Measurements from ENCODE around the gene GTF2A1L.
"Not testable (repeated sequence)": the region's sequence is repeated elsewhere in the genome, so short reads cannot be mapped to it uniquely, and the experiment has no call there.

GTF2A1L gene, protein sequence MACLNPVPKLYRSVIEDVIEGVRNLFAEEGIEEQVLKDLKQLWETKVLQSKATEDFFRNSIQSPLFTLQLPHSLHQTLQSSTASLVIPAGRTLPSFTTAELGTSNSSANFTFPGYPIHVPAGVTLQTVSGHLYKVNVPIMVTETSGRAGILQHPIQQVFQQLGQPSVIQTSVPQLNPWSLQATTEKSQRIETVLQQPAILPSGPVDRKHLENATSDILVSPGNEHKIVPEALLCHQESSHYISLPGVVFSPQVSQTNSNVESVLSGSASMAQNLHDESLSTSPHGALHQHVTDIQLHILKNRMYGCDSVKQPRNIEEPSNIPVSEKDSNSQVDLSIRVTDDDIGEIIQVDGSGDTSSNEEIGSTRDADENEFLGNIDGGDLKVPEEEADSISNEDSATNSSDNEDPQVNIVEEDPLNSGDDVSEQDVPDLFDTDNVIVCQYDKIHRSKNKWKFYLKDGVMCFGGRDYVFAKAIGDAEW

DNA sequence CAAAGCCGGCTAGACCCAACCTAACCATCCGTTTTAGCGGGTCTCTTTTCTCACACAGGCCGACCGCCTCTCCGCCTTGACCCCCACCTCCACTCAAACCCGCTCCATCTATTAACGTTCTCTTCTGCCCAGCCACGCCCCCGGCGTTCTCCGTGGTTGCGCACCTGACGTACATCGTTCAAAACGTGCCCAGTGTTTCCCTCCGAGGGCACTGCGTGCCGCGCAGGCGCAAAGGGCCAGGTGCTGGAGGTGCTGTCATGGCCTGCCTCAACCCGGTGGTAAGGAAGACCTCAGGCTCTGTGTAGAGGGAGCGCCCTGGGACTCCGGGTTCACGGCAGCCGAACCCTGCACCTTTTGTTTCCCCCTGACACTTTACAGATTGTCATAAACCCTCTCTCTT is at the start of gene GTF2A1L:
Gene GTF2A1L, plus strand, starts transcription at position 239 of the 400 bp plus-strand sequence. Its CDS starts 19 bp downstream, at position 258.
- no peak for DNase-seq

DNA sequence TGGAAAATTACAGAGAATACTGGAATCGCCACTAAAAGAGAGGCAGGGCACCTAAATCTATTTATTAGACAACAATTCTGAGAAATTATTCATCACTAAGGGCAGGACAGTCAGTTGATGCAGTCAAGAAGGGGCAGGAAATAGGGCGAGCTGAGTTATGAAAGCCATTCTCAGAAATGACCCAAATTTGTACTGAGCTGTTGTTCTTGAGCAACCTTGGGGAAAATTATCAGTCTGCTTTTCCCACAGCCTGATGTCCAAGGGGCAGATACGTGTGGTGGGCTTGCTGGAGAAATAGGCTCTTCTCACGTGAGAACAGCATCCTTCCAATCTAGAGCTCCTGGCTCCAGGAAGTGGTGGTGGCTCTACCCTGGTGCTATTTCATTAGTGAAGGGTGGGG is 49.1 kb upstream of the GTF2A1L start:
- no peak for DNase-seq

DNA sequence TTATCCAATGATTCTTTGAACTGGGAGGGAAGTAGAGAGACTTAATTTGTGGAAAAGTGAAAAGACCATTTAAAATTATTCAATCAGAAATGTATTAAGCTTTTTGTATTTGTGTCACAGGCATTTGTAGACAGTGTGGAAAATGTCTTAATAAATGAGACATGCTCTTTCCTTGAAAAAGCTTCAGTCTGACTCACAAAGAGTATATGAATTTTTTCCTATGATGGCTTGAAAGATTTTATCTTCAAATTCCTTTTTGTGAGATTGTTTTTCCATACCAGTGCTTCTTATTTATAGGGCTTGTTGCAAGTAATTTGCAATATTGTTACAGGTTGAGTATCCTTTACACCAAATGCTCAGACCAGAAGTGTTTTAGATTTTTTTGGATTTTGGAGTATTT is 48.2 kb upstream of the GTF2A1L start:
- no peak for DNase-seq

DNA sequence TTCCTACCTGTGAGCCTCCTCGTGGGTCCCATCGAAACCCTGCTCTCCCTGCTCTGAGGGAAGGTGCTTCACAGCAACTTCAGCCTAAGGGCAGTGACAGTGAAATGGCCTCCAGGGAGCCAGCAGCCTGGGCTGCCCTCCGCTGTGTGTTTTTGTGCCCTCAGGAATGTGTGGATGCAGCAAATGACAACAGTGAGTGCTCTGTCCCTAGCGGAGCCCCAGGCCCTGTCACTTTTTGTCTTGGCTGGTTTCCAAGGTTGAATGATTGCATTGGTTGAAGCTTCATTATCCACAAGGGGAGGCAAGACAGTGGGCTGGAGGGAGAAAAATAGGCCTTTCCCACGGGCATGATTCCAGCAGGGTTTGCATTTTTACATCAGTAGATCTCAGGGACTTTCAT is 44.8 kb upstream of the GTF2A1L start:
- no peak for DNase-seq

DNA sequence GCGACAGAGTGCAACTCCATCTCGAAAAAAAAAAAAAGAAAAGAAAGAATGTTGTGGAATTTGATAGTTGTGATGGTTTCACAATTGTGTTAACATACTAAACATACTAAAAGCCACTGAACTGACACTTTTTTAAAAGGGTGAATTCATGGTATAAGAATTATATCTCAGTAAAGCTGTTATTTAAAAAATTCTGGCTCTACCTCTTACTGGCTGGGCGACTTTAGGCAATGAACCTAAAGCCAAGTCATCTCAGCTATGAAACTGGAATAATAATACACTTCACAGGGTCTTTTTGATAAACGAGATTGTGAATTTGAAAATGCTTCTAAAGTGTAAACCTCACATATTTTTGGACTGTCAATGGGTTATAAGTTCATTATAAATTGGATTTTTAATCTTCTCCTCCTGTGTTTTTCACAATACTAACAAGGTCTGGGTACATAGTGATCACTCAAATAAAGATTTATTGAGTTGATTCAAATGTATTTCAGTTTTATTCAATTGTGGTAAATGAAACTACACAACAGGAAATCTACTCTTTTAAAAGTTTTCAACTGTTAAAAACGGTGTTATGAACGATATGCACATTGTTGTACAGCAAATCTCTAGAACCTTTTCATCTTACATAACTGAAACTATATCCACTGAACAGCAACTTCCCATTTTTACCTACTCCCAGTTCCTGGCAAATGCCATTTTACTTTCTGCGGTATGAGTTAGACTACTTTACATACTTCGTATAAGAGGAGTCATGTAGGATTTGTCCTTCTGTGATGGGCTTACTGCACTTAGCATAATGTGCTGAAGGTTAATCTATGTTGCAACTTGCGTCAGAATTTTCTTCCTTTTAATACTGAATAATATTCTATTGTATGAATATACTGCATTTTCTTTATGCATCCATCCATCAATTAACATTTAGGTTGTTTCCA is 43.0 kb upstream of the GTF2A1L start:
- DNase-seq, result no peak

DNA sequence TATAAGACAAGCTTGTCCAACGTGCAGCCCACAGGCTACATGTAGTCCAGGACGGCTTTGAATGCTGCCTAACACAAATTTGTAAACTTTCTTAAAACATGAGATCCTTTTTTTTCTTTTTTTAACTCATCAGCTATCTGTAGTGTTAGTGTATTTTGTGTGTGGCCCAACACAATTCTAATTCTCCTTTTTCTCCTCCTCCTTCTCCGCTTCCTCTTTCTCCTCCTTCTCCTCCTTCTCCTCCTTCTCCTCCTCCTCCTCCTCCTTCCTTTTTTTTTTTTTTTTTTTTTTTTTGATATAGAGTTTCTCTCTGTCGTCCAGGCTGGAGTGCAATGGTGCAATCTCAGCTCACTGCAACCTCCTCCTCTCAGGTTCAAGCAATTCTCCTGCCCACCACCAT is 39.3 kb upstream of the GTF2A1L start:
- DNase-seq, result no peak

DNA sequence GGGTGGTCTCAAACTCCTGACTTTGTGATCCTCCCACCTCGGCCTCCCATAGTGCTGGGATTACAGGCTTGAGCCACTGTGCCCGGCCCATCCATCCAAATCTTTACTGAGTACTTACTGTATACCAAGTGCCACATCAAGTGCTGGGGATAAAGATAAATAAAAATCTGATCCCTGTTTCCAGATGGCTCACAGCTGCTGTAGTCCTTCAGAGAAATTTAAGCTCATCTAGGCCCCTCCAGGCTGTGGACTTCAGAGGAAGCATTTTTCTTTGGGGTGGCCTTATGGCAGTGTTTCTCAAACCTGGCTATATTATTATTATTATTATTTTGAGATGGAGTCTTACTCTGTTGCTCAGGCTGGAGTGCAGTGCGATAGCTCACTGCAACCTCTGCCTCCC is 33.7 kb upstream of the GTF2A1L start:
- DNase-seq, result no peak

DNA sequence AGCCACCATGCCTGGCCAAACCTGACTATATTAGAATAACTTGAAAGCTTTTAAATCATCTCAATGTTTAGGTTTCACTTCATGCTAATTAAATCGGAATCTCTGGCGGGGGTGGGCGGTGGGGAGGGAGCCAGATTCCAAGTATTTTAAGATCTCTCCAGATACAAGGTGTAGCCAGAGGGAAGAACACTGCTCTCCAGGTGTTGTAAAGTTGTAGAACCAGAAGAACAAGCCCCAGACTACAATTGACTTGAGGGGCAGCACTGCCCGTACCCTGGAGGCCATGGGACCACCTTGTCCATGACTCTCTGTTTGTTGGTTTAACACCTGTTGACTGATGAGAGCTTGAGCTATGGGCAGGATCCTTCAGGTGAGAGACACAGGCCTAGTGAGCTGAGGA is 33.1 kb upstream of the GTF2A1L start:
- DNase-seq, result no peak

DNA sequence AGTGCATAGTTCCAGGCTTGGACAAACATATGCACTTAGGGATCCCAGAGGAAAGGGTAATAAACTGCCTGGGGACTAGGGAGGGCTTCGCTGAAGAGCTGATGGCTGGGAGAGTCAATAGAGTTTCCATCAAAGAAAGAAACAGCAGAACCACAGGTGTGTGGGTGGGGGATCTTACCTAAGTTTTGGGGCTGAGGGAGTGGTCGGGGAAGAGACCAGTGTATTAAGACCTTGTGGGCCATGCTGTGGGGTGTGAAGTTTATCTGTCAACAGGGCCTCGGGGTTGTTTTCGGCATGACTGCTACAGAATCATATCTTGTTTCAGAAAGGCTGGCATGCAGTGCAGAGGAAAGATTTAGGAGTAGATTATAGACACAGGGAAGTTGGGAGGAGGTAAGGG is 31.2 kb upstream of the GTF2A1L start:
- DNase-seq, result no peak

DNA sequence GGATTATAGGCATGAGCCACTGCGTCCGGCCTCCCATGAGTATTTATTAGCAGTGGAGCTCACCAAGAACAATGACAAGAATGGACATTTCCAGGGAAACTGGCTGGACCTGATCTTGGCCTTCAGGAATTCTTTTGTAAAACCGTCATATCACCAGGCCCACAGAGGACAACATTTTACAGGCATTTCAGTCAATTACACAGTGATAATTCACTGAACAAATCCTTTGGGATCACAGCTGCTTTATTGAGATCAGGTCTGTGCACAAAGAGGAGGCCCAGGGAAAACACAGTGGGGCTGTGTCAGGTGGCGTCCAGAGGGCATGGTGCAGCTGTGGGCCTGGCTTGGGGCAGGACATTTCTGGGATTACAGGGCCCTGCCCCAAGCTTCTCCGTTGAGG is 30.1 kb upstream of the GTF2A1L start:
- no peak for DNase-seq

DNA sequence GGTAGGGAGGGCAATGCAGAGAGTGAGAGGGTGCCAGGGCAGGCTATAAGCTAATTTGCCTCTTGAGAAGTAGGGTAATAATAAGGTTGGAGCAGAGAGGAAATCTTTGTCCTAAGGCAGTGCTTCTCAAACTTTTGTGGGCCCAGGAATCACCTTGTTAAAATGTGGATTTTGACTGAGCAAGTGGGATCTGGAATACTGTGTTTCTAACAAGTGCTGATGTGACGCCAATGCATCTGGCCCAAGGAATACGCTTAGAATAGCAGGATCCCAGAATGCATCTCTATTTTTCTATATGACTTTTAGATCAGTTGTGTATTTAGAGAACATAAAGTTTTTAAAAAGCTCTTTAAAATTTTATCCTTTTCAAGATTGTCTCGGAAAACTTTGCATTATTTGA is 29.7 kb upstream of the GTF2A1L start:
- DNase-seq, result no peak

DNA sequence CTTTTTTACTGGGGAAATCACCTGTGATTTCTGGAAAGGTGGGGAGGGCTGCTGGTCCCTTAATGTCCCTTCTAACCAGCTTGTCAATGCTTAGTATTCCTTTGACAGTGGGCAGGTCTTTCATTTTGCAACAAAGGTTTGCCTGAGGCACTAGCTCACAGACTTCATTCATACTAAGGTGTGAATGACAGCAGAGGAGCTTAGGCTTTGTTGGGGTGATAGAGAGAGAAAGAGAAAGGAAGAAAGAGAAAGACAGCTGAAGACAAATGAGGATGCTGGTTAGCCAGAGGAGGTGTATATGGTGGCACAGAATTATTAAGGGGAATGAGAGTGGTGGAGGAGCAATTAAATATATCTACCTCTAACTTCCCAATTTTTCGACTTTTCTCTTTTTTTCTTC is 28.9 kb upstream of the GTF2A1L start:
- DNase-seq, result no peak

DNA sequence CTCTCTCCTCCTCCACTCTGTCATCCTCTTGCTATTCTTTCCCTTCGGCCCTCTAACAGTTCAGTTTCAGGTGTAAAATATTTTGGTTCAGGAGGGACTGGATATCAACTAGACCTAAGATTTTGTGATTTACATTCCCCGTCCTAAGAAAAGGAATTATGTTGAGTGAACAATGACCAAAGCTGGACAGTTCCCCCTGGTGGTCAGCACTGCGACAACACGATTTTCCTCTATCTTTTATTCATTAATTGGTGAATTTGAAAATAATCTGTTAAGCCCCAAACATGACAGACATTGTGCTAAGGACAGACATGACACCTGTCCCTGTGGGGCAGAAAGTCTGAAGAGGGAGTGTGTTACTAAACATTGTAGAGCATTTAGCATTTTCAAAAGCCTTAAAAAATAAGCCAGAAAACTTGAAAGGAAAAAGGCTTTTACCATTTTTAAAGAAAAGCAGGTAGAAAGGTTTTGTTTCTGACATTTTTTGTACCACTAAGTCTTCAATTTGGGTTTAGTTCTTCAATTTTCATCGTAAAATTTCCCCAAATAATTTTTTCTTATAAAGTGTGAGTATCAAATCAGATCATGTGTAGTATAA is 28.4 kb upstream of the GTF2A1L start:
- DNase-seq, result no peak

DNA sequence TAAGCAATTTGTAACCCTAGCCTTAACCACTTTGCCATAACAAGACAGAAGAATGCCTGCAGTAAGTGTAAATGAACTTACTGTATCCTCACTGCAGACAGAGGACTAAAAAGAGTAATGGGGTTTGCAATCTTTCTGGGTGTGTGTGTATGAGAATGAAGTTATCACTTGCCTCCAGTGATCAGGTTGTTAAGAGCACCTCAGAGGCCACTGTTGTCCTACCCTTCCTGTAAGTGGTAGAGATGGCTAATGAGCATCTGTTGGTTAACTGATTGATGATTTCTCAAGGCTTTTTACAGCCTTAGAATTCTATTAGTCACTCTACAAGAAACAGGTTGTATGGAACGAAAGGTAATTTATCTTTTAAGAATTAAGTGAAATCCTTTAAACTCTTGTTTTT is 27.6 kb upstream of the GTF2A1L start:
- DNase-seq, result no peak

DNA sequence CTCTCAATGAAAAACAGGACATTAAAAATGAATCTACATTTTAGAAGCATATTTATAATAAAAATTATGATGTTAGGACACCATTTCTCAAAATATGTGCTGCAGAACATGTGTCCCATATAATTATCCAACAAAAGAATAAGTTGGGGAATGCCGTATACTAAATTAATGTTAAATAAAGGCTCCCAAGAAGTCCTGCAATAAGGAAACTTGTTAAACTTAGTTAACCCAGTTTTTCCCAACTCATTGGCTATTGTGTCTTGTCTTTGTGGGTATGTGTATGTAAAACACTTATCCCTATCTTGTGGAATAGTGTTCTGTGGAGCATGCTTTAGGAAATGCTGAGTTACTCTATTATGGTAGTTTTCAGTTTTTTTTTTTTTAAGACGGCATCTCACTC is 25.6 kb upstream of the GTF2A1L start:
- no peak for DNase-seq

DNA sequence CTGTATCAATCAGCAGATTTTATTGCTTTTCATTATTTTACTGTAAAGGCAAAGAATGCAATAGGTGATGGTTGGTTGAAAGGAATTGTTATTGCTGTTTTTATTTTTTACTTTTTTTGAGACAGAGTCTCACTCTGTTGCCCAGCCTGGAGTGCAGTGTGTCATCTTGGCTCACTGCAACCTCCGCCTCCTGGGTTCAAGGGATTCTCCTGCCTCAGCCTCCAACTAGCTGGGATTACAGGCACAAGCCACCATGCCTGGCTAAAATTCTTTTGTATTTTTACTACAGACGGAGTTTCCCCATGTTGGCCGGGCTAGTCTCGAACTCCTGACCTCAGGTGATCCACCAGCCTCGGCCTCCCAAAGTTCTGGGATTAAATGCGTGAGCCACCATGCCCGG is 20.9 kb upstream of the GTF2A1L start:
- not testable (repeated sequence) for DNase-seq

DNA sequence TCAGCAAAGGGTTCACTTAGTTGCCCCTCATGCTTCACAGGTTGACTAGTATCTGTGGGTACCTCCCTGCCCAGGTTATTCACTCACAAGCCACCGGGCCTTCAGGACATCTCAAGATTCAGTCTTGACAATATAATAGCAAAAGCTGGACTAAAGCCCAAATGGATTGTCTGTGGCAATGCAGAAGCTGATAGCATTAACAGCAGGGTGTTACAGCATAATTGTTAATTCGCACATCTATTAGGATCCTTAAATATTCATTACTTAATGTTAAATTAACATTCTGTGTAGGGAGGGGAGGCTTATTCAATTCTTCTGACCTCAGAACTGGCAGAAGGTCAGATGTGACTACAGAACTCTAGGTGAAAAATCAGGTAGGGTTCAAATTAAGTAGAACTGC is 20.2 kb upstream of the GTF2A1L start:
- DNase-seq, result no peak

DNA sequence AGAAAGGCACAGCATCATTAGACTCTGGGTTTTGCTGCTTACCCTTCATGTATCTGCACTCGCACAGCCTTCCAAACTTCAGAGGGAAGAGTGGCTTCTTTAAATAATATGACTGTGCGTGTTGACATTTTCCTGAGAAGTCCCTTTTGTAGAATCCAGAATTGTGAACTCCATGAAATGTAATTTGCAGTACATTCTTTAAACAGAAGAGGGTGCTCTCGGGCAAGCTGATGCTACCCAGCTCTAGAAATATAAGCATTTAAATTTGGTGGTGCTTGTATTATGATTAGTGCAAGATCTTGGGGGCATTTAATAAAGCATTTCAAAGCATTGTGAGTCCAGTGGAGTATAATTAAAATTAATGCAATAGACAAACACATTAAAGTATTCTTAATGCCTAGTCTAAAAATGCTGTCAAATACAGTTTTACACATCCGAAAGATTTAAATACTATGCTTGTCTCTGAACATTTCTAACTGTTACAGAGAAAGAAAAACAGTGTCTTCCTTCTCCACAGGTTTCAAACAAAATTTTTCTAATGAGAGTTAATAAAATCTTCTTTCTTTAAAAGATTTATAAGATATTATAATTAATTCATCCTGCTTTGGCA is 17.3 kb upstream of the GTF2A1L start:
- DNase-seq, result no peak

DNA sequence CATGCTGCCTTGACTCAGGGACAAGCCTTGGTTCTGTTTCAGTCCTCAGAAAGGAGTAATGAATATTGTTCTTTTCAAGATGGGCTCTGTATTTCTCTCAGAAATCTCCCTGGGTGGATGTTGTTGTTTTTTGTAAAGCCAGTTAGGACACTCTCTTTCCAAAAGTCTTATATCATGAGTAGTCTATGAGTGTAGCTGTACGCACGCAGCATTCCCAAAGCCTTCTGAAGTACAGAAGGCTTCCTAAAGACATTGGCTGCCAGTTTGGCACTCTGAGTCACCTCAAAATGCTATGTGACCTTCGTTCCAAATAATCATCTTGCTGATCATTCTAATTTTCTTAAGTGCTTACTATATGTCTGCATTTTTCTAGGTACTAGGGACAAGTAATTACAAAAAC is 16.7 kb upstream of the GTF2A1L start:
- DNase-seq, result no peak

DNA sequence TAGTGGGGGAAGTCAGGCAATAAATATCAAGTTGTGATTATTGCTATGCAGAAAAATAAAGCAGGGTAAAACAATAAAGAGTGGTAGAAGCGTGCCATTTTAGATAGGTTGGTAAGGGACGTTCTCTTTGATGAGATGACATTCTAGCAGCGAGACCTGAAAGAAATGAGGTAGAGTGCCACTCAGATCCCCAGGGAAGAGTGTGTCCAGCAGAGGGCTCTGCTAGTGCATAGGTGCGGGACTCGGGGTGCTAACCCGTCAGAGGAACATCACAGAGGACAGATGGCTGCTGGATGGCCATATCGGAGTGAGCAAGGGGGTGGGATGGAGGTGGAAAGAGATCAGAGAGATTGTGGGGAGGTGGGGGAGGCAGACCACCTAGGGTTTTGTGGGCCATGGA is 16.3 kb upstream of the GTF2A1L start:
- DNase-seq, result no peak

DNA sequence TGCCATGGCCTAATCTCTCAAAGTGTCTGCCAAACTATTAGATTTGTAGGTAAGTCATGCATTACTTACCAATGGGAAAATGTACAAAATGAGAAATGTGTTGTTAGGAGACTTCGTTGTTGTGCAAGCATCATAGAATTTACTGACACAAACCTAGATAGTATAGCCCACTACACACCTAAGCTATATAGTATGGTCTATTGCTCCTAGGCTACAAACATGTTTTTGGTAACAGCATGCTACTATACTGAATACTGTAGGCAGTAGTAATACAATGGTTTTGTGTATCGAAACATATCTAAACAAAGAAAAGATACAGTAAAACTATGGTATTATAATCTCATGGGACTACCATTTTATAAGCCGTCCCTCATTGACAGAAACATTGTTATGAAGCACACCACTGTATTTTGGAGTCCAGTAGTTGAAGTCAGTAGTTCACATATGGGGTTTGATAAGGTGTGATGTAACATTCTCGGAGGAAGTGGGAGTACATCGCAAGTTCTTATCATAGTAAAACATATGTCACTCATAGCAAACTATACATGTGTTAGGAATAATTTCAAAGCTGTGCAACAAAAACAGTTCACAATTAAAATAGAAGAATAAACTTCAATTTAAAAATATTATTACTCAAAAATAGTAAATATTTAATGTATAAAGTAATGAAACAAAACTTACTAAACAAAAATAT is 12.0 kb upstream of the GTF2A1L start:
- DNase-seq, result no peak

DNA sequence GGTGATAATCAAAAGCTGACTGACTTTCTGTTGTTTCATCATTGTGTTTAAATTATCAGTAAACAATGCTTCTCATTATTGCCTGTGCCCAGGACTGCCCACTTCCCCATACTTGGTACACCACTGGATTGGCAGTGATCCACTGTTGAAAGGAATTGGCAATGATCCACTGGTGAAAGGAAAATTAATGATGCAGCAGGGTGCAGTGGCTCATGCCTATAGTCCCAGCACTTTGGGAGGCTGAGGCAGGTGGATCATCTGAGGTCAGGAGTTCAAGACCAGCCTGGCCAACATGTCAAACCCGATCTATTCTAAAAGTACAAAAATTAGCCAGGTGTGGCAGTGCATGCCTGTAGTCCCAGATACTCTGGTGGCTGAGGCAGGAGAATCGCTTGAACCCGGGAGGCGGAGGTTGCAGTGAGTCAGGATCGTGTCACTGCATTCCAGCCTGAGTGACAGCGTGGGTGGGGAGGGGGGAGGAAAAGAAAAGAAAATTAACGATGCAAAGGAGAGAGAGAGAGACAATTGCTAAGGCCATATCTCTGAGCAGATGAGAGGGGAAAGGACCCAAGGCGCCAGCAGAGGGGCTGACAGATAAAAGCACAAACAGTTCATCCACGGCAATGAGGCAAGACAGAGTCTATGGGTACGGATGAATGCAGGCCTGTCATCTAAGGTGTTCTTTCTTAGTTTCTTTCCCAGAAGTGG is 10.2 kb upstream of the GTF2A1L start:
- no peak for DNase-seq
